Measurements from ENCODE around the gene TBXAS1. TPM values are rescaled to one million over a fixed set of nuclear protein-coding genes. Genes with fewer than 3 reads are reported as not detected.

TBXAS1 gene
- polyA plus RNA-seq, 1 experiment: 53.2 TPM

- H3K4me3 ChIP-seq (ENCODE audit: low read depth, low read length): no peak overlapping the region
- ChIA-PET CTCF (no interaction called here), POLR2A (no interaction called here)
- DNase-seq (ENCODE audit: low read depth, low spot score): no peak
- TF ChIP-seq, protein P1, sequence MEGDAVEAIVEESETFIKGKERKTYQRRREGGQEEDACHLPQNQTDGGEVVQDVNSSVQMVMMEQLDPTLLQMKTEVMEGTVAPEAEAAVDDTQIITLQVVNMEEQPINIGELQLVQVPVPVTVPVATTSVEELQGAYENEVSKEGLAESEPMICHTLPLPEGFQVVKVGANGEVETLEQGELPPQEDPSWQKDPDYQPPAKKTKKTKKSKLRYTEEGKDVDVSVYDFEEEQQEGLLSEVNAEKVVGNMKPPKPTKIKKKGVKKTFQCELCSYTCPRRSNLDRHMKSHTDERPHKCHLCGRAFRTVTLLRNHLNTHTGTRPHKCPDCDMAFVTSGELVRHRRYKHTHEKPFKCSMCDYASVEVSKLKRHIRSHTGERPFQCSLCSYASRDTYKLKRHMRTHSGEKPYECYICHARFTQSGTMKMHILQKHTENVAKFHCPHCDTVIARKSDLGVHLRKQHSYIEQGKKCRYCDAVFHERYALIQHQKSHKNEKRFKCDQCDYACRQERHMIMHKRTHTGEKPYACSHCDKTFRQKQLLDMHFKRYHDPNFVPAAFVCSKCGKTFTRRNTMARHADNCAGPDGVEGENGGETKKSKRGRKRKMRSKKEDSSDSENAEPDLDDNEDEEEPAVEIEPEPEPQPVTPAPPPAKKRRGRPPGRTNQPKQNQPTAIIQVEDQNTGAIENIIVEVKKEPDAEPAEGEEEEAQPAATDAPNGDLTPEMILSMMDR (IDR thresholded peaks at IDR 0.05; ENCODE audit: low read depth, low read length): no peak
- H3K9me3 ChIP-seq (ENCODE audit: control insufficient read depth, insufficient read depth, low read length): peaks cover 6% of the 10 kb centered on the region; the same call in 1 of the 2 replicates
- no peaks in the 10 kb centered on the region for H3K27me3 ChIP-seq (ENCODE audit: control insufficient read depth, insufficient read depth, low read length)
- H3K27ac ChIP-seq (ENCODE audit: low read depth, low read length): no peak overlapping the region
These were observed 114.3 kb downstream of the TBXAS1 start for GRCh38 chr7:139943401-139943800.

DNA sequence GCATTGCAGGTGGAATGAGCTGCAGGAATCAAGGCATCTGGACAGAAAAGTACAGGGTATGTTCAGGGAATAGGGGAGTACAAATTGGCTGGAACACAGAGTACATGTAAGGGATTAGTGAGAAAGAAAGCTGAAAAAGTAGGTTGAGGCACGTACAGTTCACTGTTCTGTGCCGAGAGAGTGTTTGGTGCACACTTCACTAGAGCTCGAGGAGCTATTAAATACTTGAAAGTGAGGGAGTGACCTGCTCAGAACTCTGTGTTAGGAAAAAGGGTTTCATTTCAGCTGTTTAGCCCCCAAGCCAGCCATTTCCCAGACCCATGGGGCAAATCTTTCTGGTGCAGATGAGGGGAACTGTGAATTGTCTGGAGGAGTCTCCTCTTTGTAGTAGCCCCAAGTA, 115.2 kb downstream of the TBXAS1 start:
- CTCF ChIA-PET: no interaction called here
- Histone ChIP-seq H3K9me3 (ENCODE audit: control insufficient read depth, insufficient read depth, low read length) (peaks cover 6% of the 10 kb centered on the region; the same call in 1 of the 2 replicates), H3K27ac (ENCODE audit: low read depth, low read length) (no peak overlapping the region), H3K27me3 (ENCODE audit: control insufficient read depth, insufficient read depth, low read length) (no peaks in the 10 kb centered on the region), H3K4me3 (ENCODE audit: low read depth, low read length) (no peak overlapping the region)
- TF ChIP-seq, protein P1 (IDR thresholded peaks at IDR 0.05; ENCODE audit: low read depth, low read length): no peak
- POLR2A ChIA-PET: no interaction called here
- DNase-seq (ENCODE audit: low read depth, low spot score): no peak

DNA sequence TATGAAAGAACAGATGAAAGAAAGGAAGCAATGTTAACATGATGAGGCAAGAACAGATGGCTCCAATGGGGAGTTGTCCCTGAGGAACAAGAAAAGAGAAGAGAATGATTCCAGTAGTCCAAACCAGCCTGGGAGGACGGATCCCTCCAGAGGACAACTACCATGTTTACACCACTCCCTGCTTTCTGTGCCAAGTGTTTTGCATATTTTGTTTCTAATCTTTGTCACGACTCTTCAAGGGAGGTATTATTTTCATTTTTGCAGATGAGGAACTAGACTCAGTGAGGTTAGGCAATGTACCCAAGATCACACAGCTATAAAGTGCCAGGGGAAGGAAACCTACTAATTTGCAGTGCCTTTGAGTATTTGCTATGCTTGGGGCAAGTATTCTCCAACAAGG, 117.5 kb downstream of the TBXAS1 start:
- no peak for DNase-seq (ENCODE audit: low read depth, low spot score)
- H3K27me3 ChIP-seq (ENCODE audit: control insufficient read depth, insufficient read depth, low read length): no peaks in the 10 kb centered on the region
- TF ChIP-seq, protein P1 (IDR thresholded peaks at IDR 0.05; ENCODE audit: low read depth, low read length): no peak
- no peak overlapping the region for H3K27ac ChIP-seq (ENCODE audit: low read depth, low read length)
- ChIA-PET POLR2A (interaction anchor here (0.7 kb wide), 1 partner anchor 23 kb away, joined by 3 read pairs; no protein-coding TSS in a partner anchor), CTCF (no interaction called here)
- peaks cover 6% of the 10 kb centered on the region; the same call in 1 of the 2 replicates for H3K9me3 ChIP-seq (ENCODE audit: control insufficient read depth, insufficient read depth, low read length)
- H3K4me3 ChIP-seq (ENCODE audit: low read depth, low read length): no peak overlapping the region

GRCh38 chr7:139947021-139947420, 118.0 kb downstream of the TBXAS1 start:
- CTCF ChIA-PET: no interaction called here
- peaks cover 6% of the 10 kb centered on the region; the same call in 1 of the 2 replicates for H3K9me3 ChIP-seq (ENCODE audit: control insufficient read depth, insufficient read depth, low read length)
- POLR2A ChIA-PET: no interaction called here
- H3K4me3 ChIP-seq (ENCODE audit: low read depth, low read length): no peak overlapping the region
- TF ChIP-seq, protein P1 (IDR thresholded peaks at IDR 0.05; ENCODE audit: low read depth, low read length): no peak
- no peak overlapping the region for H3K27ac ChIP-seq (ENCODE audit: low read depth, low read length)
- no peaks in the 10 kb centered on the region for H3K27me3 ChIP-seq (ENCODE audit: control insufficient read depth, insufficient read depth, low read length)
- DNase-seq (ENCODE audit: low read depth, low spot score): no peak

DNA sequence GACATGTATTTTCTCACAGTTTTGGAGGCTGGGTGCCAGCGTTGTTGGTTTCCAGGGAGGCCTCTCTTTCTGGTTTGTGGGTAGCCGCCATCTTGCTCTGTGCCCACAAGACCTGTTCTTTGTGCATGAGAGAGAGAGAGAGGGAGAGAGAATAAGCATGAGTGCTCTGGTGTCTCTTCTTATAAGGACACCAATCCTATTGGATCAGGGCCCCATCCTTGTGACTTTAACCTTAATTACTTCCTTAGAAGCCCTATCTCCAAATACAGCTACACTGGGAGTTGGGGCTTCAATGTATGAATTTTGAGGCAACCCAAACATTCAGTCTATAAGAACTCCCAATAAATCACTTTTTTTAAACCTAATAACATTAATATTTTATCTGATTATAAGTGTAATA, 119.1 kb downstream of the TBXAS1 start:
- DNase-seq (ENCODE audit: low read depth, low spot score): no peak
- ChIA-PET CTCF (interaction anchor here (1.2 kb wide), 1 partner anchor 32 kb away, joined by 3 read pairs; no protein-coding TSS in a partner anchor), POLR2A (no interaction called here)

More for the DNA sequence above, 119.1 kb downstream of the TBXAS1 start:
- H3K4me3 ChIP-seq (ENCODE audit: low read depth, low read length): no peak overlapping the region
- TF ChIP-seq, protein P1 (IDR thresholded peaks at IDR 0.05; ENCODE audit: low read depth, low read length): no peak
- H3K27ac ChIP-seq (ENCODE audit: low read depth, low read length): no peak overlapping the region
- H3K27me3 ChIP-seq (ENCODE audit: control insufficient read depth, insufficient read depth, low read length): no peaks in the 10 kb centered on the region
- H3K9me3 ChIP-seq (ENCODE audit: control insufficient read depth, insufficient read depth, low read length): peaks cover 6% of the 10 kb centered on the region; the same call in 1 of the 2 replicates
